Omental fat pad (tissue), 4 donors: ENCODE results near the gene LPGAT1. TPM values are rescaled to one million over a fixed set of nuclear protein-coding genes. Genes with fewer than 3 reads are reported as not detected.

Experiments
- ATAC-seq: fragments of 150-250 bp; one replicate; pipeline ENCODE4 v1.9.1; 2016; ENCODE audit warnings: mild to moderate bottlenecking, moderate library complexity; ENCODE audit not compliant: low FRiP score
- DNase-seq: peaks from one replicate; pipeline ENCODE4 v3.0.0-alpha.2; 2019; ENCODE audit warnings: low spot score
- CTCF ChIP-seq, 3 donors: fragments of 450-650 bp; IDR thresholded peaks; one replicate each; pipeline ENCODE4 v1.5.1; 2016 to 2017; ENCODE audit warnings: antibody characterized with exemption in 3 of 3, mild to moderate bottlenecking in 3 of 3, moderate library complexity in 2 of 3
- total RNA-seq, 4 donors: library from RNA; depleted of rRNA; stranded (reverse); fragments of >200 nt; gene quantifications; one replicate each; pipeline ENCODE4 v1.1.0, GENCODE V29; 2016

LPGAT1 gene
- total RNA-seq, 4 donors from 2014 or later: 46.8 to 70.9 (median 48.9) TPM

- DNase-seq: no peak
- ATAC-seq: no peak
- no peak for TF ChIP-seq CTCF (IDR thresholded peaks at IDR 0.05)
Observed at GRCh38 chr1:211865180-211865579, 34.6 kb upstream of the LPGAT1 start.

- ATAC-seq (no peak), DNase-seq (no peak)
- no peak for TF ChIP-seq CTCF (IDR thresholded peaks at IDR 0.05)
Observed at GRCh38 chr1:211859405-211859804, 28.8 kb upstream of the LPGAT1 start.

- DNase-seq: no peak
- no peak for ATAC-seq
- TF ChIP-seq CTCF (IDR thresholded peaks at IDR 0.05): no peak
Observed at GRCh38 chr1:211851174-211851573, 20.6 kb upstream of the LPGAT1 start.

- ATAC-seq (no peak), DNase-seq (no peak)
- no peak for TF ChIP-seq CTCF (IDR thresholded peaks at IDR 0.05)
Observed at GRCh38 chr1:211843507-211844298, 13.1 kb upstream of the LPGAT1 start.

GRCh38 chr1:211843018-211843417 lies 12.5 kb upstream of the LPGAT1 start:
- DNase-seq: no peak
- TF ChIP-seq CTCF (IDR thresholded peaks at IDR 0.05): no peak

GRCh38 chr1:211842518-211842917 lies 12.0 kb upstream of the LPGAT1 start:
- ATAC-seq: no peak
- DNase-seq: no peak
- no peak for TF ChIP-seq CTCF (IDR thresholded peaks at IDR 0.05)

More at GRCh38 chr1:211843018-211843417, 12.5 kb upstream of the LPGAT1 start:
- no peak for ATAC-seq

- DNase-seq (no peak), ATAC-seq (no peak)
- TF ChIP-seq CTCF (IDR thresholded peaks at IDR 0.05): no peak
Observed at GRCh38 chr1:211839106-211839505, 8.5 kb upstream of the LPGAT1 start.
